Measurements from ENCODE around the gene TMEM39B. TPM values are rescaled to one million over a fixed set of nuclear protein-coding genes. Genes with fewer than 3 reads are reported as not detected.
A peak's percentile ranks its signal among the peaks of the same experiment; 100 is the strongest.
"Not testable (repeated sequence)": the region's sequence is repeated elsewhere in the genome, so short reads cannot be mapped to it uniquely, and the experiment has no call there.

Gene TMEM39B
- polyA plus RNA-seq, 10 donors = 11.6 to 19.1 (median 13.2) TPM

GRCh38 chr1:32066489-32066873, 6.3 kb upstream of the TMEM39B start:
- peak; percentile 63 to 76 (median 75) for DNase-seq

- DNase-seq = no peak
Observed at GRCh38 chr1:32068957-32069588, 3.7 kb upstream of the TMEM39B start.

- no peak for DNase-seq
Observed at GRCh38 chr1:32071758-32072621, 749 bp upstream of the TMEM39B start.

GRCh38 chr1:32073299-32074229, 825 bp downstream of the TMEM39B start:
- DNase-seq = no peak

GRCh38 chr1:32074841-32075240, 2.1 kb downstream of the TMEM39B start:
- DNase-seq = no peak

- no peak for DNase-seq
Observed at GRCh38 chr1:32077451-32077850, 4.7 kb downstream of the TMEM39B start.

- no peak for DNase-seq
Observed at GRCh38 chr1:32082022-32082421, 9.3 kb downstream of the TMEM39B start.

GRCh38 chr1:32086381-32086780, 13.6 kb downstream of the TMEM39B start:
- DNase-seq = not testable (repeated sequence)

- DNase-seq = no peak
Observed at GRCh38 chr1:32091176-32091575, 18.4 kb downstream of the TMEM39B start.

GRCh38 chr1:32091591-32091990, 18.9 kb downstream of the TMEM39B start:
- DNase-seq = no peak

- DNase-seq = no peak
Observed at GRCh38 chr1:32094746-32095521, 22.2 kb downstream of the TMEM39B start.

- DNase-seq = no peak
Observed at GRCh38 chr1:32099426-32099825, 26.7 kb downstream of the TMEM39B start.

GRCh38 chr1:32100359-32100758, 27.6 kb downstream of the TMEM39B start:
- peak in 1 of 3 donors; percentile 55 for DNase-seq

- DNase-seq = peak in 1 of 3 donors; percentile 47
Observed at GRCh38 chr1:32100807-32101708, 28.3 kb downstream of the TMEM39B start.

- DNase-seq = no peak
Observed at GRCh38 chr1:32104127-32104526, 31.4 kb downstream of the TMEM39B start.

GRCh38 chr1:32105338-32105737, 32.6 kb downstream of the TMEM39B start:
- no peak for DNase-seq

- no peak for DNase-seq
Observed at GRCh38 chr1:32106663-32107275, 34.0 kb downstream of the TMEM39B start.

- DNase-seq = peak; percentile 96 to 98 (median 97)
Observed at GRCh38 chr1:32107742-32108661, 35.3 kb downstream of the TMEM39B start, which contains the start of gene KPNA6. KPNA6 (plus strand) TSS chr1:32108056; CDS start chr1:32108131, 75 bp downstream.
